H1 (cell line): Measurements from ENCODE around the gene TBC1D24. TPM values are rescaled to one million over a fixed set of nuclear protein-coding genes. Genes with fewer than 3 reads are reported as not detected.

Source experiments
- CTCF ChIA-PET: fragments of 300-600 bp; sonication (Branson Sonifier 250); formaldehyde crosslinking; loops from one replicate; lab custom pipeline; 2021; ENCODE audit not compliant: partially characterized antibody; lab: Charles Lee
- POLR2A ChIA-PET: fragments of 300-600 bp; sonication (Branson Sonifier 250); formaldehyde crosslinking; loops from one replicate; lab custom pipeline; 2021; ENCODE audit warnings: inconsistent platforms; ENCODE audit not compliant: partially characterized antibody; lab: Charles Lee
- DNase-seq, 2 experiments: peaks; one replicate each; pipeline versions ENCODE4 v3.0.0 to v3.0.0-alpha.2; 2010 to 2022; ENCODE audit warnings: low spot score in 2 of 2, low read depth in 1 of 2, mixed read lengths in 1 of 2
- FAIRE-seq: peaks from 2 replicates; lab custom pipeline; 2011; peaks lifted over from hg19 to GRCh38; lab: Jason Lieb, UNC
- H2AFZ ChIP-seq: 2 replicates; pipeline ENCODE4 v1.8.1; 2012; ENCODE audit warnings: low read length, inconsistent platforms
- H2AK5ac ChIP-seq: 2 replicates; pipeline ENCODE4 v1.6.1; 2013; ENCODE audit warnings: low read depth, low read length
- H2BK120ac ChIP-seq: replicated peaks from 2 replicates; pipeline ENCODE3; 2013; ENCODE audit warnings: low read depth, low read length, inconsistent platforms
- H2BK12ac ChIP-seq: 2 replicates; pipeline ENCODE4 v1.6.1; 2013; ENCODE audit warnings: low read depth, low read length
- H2BK15ac ChIP-seq: 2 replicates; pipeline ENCODE4 v1.6.1; 2013; ENCODE audit warnings: low read length
- H2BK20ac ChIP-seq: 2 replicates; pipeline ENCODE4 v1.6.1; 2013; ENCODE audit warnings: low read length
- H2BK5ac ChIP-seq: 2 replicates; pipeline ENCODE4 v1.6.1; 2013; ENCODE audit warnings: low read depth, low read length
- H3K14ac ChIP-seq: 2 replicates; pipeline ENCODE4 v1.6.1; 2013; ENCODE audit warnings: inconsistent platforms; ENCODE audit not compliant: insufficient read length
- H3K18ac ChIP-seq: 2 replicates; pipeline ENCODE4 v1.6.1; 2013; ENCODE audit warnings: low read length; ENCODE audit errors: extremely low read depth
- H3K23ac ChIP-seq: 2 replicates; pipeline ENCODE4 v1.6.1; 2013; ENCODE audit warnings: inconsistent platforms; ENCODE audit not compliant: insufficient read length
- H3K23me2 ChIP-seq: 2 replicates; pipeline ENCODE4 v1.6.1; 2013; ENCODE audit warnings: low read depth, low read length
- H3K27ac ChIP-seq: 2 replicates; pipeline ENCODE4 v1.6.1; 2011; ENCODE audit warnings: low read depth, low read length, inconsistent platforms
- H3K27me3 ChIP-seq, 4 experiments: replicated peaks in 1 of 4; 1 replicate in 1 of 4; 2 replicates in 3 of 4; pipeline versions ENCODE4 v1.6.1 to v1.8.1; 2011 to 2013; ENCODE audit warnings: low read length in 3 of 4, mild to moderate bottlenecking in 3 of 4, inconsistent platforms in 2 of 4, mixed read lengths in 2 of 4, moderate library complexity in 1 of 4; ENCODE audit not compliant: control insufficient read depth in 3 of 4, insufficient read depth in 3 of 4; ENCODE audit errors: extremely low read depth in 1 of 4
- H3K36me3 ChIP-seq, 4 experiments: 2 replicates each; pipeline versions ENCODE4 v1.6.1 to v1.8.1; 2011 to 2013; ENCODE audit warnings: mild to moderate bottlenecking in 4 of 4, low read length in 3 of 4, moderate library complexity in 2 of 4, control low read depth in 1 of 4, inconsistent platforms in 1 of 4; ENCODE audit not compliant: insufficient read depth in 4 of 4, control insufficient read depth in 2 of 4
- H3K4ac ChIP-seq: replicated peaks from 2 replicates; pipeline ENCODE3; 2013; ENCODE audit warnings: low read length, low read depth, mixed read lengths, inconsistent platforms; ENCODE audit not compliant: insufficient read length
- H3K4me1 ChIP-seq, 4 experiments: replicated peaks in 1 of 4; 1 replicate in 1 of 4; 2 replicates in 3 of 4; pipeline versions ENCODE4 v1.6.1 to v1.8.1; 2011 to 2013; ENCODE audit warnings: low read length in 3 of 4, inconsistent platforms in 2 of 4, mixed read lengths in 1 of 4; ENCODE audit not compliant: insufficient read depth in 4 of 4, control insufficient read depth in 3 of 4
- H3K4me2 ChIP-seq, 2 experiments: 2 replicates each; pipeline versions ENCODE4 v1.6.1 to v1.8.1; 2011 to 2013; ENCODE audit warnings: low read depth in 2 of 2, low read length in 2 of 2, control low read depth in 1 of 2, inconsistent platforms in 1 of 2, mild to moderate bottlenecking in 1 of 2; ENCODE audit not compliant: insufficient read depth in 1 of 2
- H3K4me3 ChIP-seq, 4 experiments: fragments of 200-600, 300-600 bp in 1 of 4; sonication (generic), shearing (Covaris generic), sonication (Bioruptor Twin) in 1 of 4; 2 replicates each; pipeline versions ENCODE4 v1.5.1 to v1.8.1; 2011 to 2016; ENCODE audit warnings: low read length in 4 of 4, low read depth in 3 of 4, control low read depth in 2 of 4, inconsistent platforms in 2 of 4, mild to moderate bottlenecking in 2 of 4, mixed read lengths in 1 of 4, moderate library complexity in 1 of 4; ENCODE audit not compliant: insufficient read depth in 2 of 4; ENCODE audit errors: extremely low read depth in 1 of 4
- H3K56ac ChIP-seq: replicated peaks from 2 replicates; pipeline ENCODE3; 2013; ENCODE audit warnings: low read depth, mild to moderate bottlenecking, mixed read lengths, low read length, inconsistent platforms; ENCODE audit not compliant: insufficient read length
- H3K79me1 ChIP-seq: 2 replicates; pipeline ENCODE4 v1.6.1; 2013; ENCODE audit warnings: low read depth, low read length, control low read depth
- H3K79me2 ChIP-seq, 2 experiments: 2 replicates each; pipeline versions ENCODE4 v1.6.1 to v1.8.1; 2012 to 2013; ENCODE audit warnings: low read length in 2 of 2, mild to moderate bottlenecking in 2 of 2, inconsistent platforms in 1 of 2; ENCODE audit not compliant: insufficient read depth in 2 of 2, control insufficient read depth in 1 of 2
- H3K9ac ChIP-seq, 4 experiments: replicated peaks in 1 of 4; 1 replicate in 1 of 4; 2 replicates in 3 of 4; pipeline versions ENCODE4 v1.6.1 to v1.8.1; 2011 to 2013; ENCODE audit warnings: low read depth in 3 of 4, low read length in 3 of 4, control low read depth in 2 of 4, mild to moderate bottlenecking in 2 of 4, moderate library complexity in 2 of 4, inconsistent platforms in 1 of 4; ENCODE audit errors: extremely low read depth in 1 of 4
- H3K9me3 ChIP-seq, 2 experiments: 2 replicates each; pipeline versions ENCODE4 v1.6.1 to v1.8.1; 2012 to 2013; ENCODE audit warnings: mild to moderate bottlenecking in 2 of 2, moderate library complexity in 2 of 2, control low read depth in 1 of 2, inconsistent platforms in 1 of 2, low read depth in 1 of 2, low read length in 1 of 2, mixed read lengths in 1 of 2; ENCODE audit not compliant: insufficient read depth in 2 of 2
- H4K20me1 ChIP-seq, 2 experiments: replicated peaks in 1 of 2; 2 replicates each; pipeline versions ENCODE3 to v1.8.1; 2011 to 2013; ENCODE audit warnings: inconsistent platforms in 2 of 2, low read length in 2 of 2, mild to moderate bottlenecking in 1 of 2; ENCODE audit not compliant: insufficient read depth in 2 of 2, control insufficient read depth in 1 of 2
- H4K5ac ChIP-seq: 2 replicates; pipeline ENCODE4 v1.6.1; 2013; ENCODE audit warnings: low read length, low read depth, mixed read lengths, inconsistent platforms; ENCODE audit not compliant: insufficient read length
- H4K8ac ChIP-seq: 2 replicates; pipeline ENCODE4 v1.8.0; 2013; ENCODE audit warnings: mild to moderate bottlenecking, moderate library complexity, low read length, inconsistent platforms; ENCODE audit not compliant: insufficient read depth; ENCODE audit errors: extremely low read depth
- H4K91ac ChIP-seq: replicated peaks from 2 replicates; pipeline ENCODE3; 2013; ENCODE audit warnings: low read length, mixed read lengths, inconsistent platforms; ENCODE audit not compliant: insufficient read length
- ASH2L ChIP-seq: fragments of 200-600, 300-600 bp; sonication (generic); IDR thresholded peaks from one replicate; pipeline ENCODE4 v1.7.1; 2017; ENCODE audit warnings: low read length
- ATF2 ChIP-seq: IDR thresholded peaks from 2 replicates; pipeline ENCODE4 v1.6.1; 2012; ENCODE audit warnings: low read length, inconsistent platforms
- PHF8 ChIP-seq: fragments of 200-600 bp; sonication (generic); conservative IDR thresholded peaks from 2 replicates; pipeline ENCODE4 v1.7.1; 2012; ENCODE audit warnings: low read depth, mild to moderate bottlenecking, inconsistent platforms, low read length, moderate library complexity
- SIN3A ChIP-seq, 2 experiments: IDR thresholded peaks in 1 of 2; conservative IDR thresholded peaks in 1 of 2; 2 replicates each; pipeline ENCODE4 v1.6.1; 2011 to 2012; ENCODE audit warnings: low read length in 2 of 2, improper control_type of control experiment in 1 of 2, low read depth in 1 of 2, mild to moderate bottlenecking in 1 of 2
- SUZ12 ChIP-seq: fragments of 200-600 bp; sonication (generic); IDR thresholded peaks from 2 replicates; pipeline ENCODE4 v1.6.1; 2012; ENCODE audit warnings: mild to moderate bottlenecking, inconsistent platforms, low read length, moderate library complexity, mixed read lengths
- USF2 ChIP-seq: IDR thresholded peaks from 2 replicates; pipeline ENCODE4 v1.6.1; 2011; ENCODE audit warnings: low read length, improper control_type of control experiment
- WGBS, 2 experiments: shearing (Covaris generic) in 1 of 2; methylation state at CpG; one replicate each; pipeline versions ENCODE4 v1.1.6 to v1.1.7; 2013 to 2015; ENCODE audit warnings: low lambda C conversion rate in 2 of 2, mixed read lengths in 2 of 2, inconsistent platforms in 1 of 2, low coverage in 1 of 2, missing lambda C conversion rate in 1 of 2; ENCODE audit not compliant: insufficient replicate concordance in 2 of 2, insufficient coverage in 1 of 2, insufficient read length in 1 of 2; ENCODE audit errors: extremely low coverage in 1 of 2, missing lambda C conversion rate in 1 of 2; 5-methylcytosine and 5-hydroxymethylcytosine counted together
- polyA plus RNA-seq, 7 experiments: library from polyadenylated mRNA; depleted of rRNA in 3 of 7; stranded (reverse) in 5 of 7; unstranded in 2 of 7; fragments of >200 nt in 5 of 7; fragments of 200-250 nt in 2 of 7; gene quantifications; 1 replicate in 5 of 7; 2 replicates in 1 of 7; 4 replicates in 1 of 7; pipeline versions ENCODE4 v1.2.1 to v1.2.3, GENCODE V29; 2011 to 2013; ENCODE audit warnings: missing spikeins in 2 of 7, mixed read lengths in 2 of 7
- total RNA-seq: library from RNA; stranded (reverse); fragmentation: NEBNext Ultra II Directional; extraction: Animal tissue kit (Norgen Biotek cat#: 25700); gene quantifications from 2 replicates; pipeline ENCODE4 v1.2.1, GENCODE V29; 2021
- TF ChIP-seq, protein P1 (sequence below): IDR thresholded peaks from 2 replicates; pipeline ENCODE4 v1.6.1; 2012; ENCODE audit warnings: inconsistent platforms

Gene TBC1D24
- total and polyA plus RNA-seq, 2 of the 8 experiments (the other 6 are each of a cell fraction or from before 2014, with no cell fraction given), result 8.7 to 21.5 TPM

- no peak overlapping the region for H2AK5ac ChIP-seq
- peak overlapping the region; percentile 98 for H3K18ac ChIP-seq
- ChIA-PET CTCF (interaction anchor here (1.3 to 4.0 kb wide), 4 partner anchors 7 to 33 kb away, joined by 4 to 15 read pairs (median 8); partner anchors contain the start of gene TEDC2), POLR2A (interaction anchor here (0.8 to 2.3 kb wide), 13 partner anchors 9 to 280 kb away, joined by 3 to 21 read pairs (median 4); partner anchors contain the start of genes AMDHD2, ATP6V0C, ECI1 and TEDC2)
- peak overlapping the region; percentile 46; the same call in 1 of the 2 replicates for H2BK15ac ChIP-seq
- H3K27me3 ChIP-seq, result peaks cover 21 to 50% (median 46%) of the 10 kb centered on the region in 4 experiments
- H3K36me3 ChIP-seq, result peaks cover 0 to 4% (median 2%) of the 10 kb centered on the region in 4 experiments; a peak in 2 of 8 replicates
- 6% methylated on average over 32 of the region's 38 CpGs; no CpG with 5 or more reads in 1 of the 2 experiments for WGBS, 2 experiments
- peak overlapping the region; percentile 61 for H2BK120ac ChIP-seq
- no peaks in the 10 kb centered on the region for H3K79me1 ChIP-seq
- H3K79me2 ChIP-seq, result no peaks in the 10 kb centered on the region
- peak overlapping the region; percentile 50 to 86 (median 62); a peak in 6 of 7 replicates for H3K9ac ChIP-seq
- H3K27ac ChIP-seq, result no peak overlapping the region
- H3K14ac ChIP-seq, result peak overlapping the region; percentile 68
- H3K4ac ChIP-seq, result peak overlapping the region; percentile 98
- H4K91ac ChIP-seq, result peak overlapping the region; percentile 96
- H2BK20ac ChIP-seq, result 0 out of 2 replicates have a peak overlapping the region, but pooled peaks have one; percentile 61
- peaks cover 14% of the 10 kb centered on the region; the same call in 1 of the 2 replicates for H3K23me2 ChIP-seq
- FAIRE-seq (no peak), DNase-seq (peak in 1 of 2 experiments; percentile 61)
- peak overlapping the region; percentile 68; the same call in 1 of the 2 replicates for H2BK12ac ChIP-seq
- H2BK5ac ChIP-seq, result peak overlapping the region; percentile 71; the same call in 1 of the 2 replicates
- peak overlapping the region; percentile 50 for H4K5ac ChIP-seq
- H3K4me3 ChIP-seq, result peak overlapping the region; percentile 36 to 73 (median 44)
- peak overlapping the region; percentile 88 to 94 for H3K4me2 ChIP-seq
- peak overlapping the region; percentile 73 for H3K56ac ChIP-seq
- H4K20me1 ChIP-seq, result peaks cover 2 to 8% of the 10 kb centered on the region in 2 experiments
- H4K8ac ChIP-seq, result peak overlapping the region; percentile 97
- H3K23ac ChIP-seq, result no peak overlapping the region
- H2AFZ ChIP-seq, result no peak overlapping the region
- peaks cover 0 to 37% (median 29%) of the 10 kb centered on the region in 4 experiments; a peak in 6 of 7 replicates for H3K4me1 ChIP-seq
- H3K9me3 ChIP-seq, result no peaks in the 10 kb centered on the region
- TF ChIP-seq, protein P1, sequence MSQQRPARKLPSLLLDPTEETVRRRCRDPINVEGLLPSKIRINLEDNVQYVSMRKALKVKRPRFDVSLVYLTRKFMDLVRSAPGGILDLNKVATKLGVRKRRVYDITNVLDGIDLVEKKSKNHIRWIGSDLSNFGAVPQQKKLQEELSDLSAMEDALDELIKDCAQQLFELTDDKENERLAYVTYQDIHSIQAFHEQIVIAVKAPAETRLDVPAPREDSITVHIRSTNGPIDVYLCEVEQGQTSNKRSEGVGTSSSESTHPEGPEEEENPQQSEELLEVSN, result peak; percentile 70; the same call in 1 of the 2 replicates
- 0 out of 2 replicates have a peak, but pooled peaks have one; percentile 28 for TF ChIP-seq SUZ12
- no peak for TF ChIP-seq ATF2
- TF ChIP-seq SIN3A (conservative IDR thresholded peaks at IDR 0.05 in 1 of 2, IDR thresholded peaks at IDR 0.05 in 1 of 2; ENCODE audit: low read depth in 1 of 2, low read length in 2 of 2), result peak in 1 of 2 experiments; percentile 46; a peak in 1 of 4 replicates
- TF ChIP-seq PHF8, result 0 out of 2 replicates have a peak, but pooled peaks have one; percentile 49
- TF ChIP-seq ASH2L, result peak; percentile 31
- TF ChIP-seq USF2, result no peak
These were observed 6.6 kb upstream of the TBC1D24 start for GRCh38 chr16:2468233-2468724.
